HG02678 (cell line): ENCODE results near the gene CCDC178.
"Not testable (repeated sequence)": the region's sequence is repeated elsewhere in the genome, so short reads cannot be mapped to it uniquely, and the experiment has no call there.

ENCODE experiments used
- ATAC-seq: cut with Tn5 transposase; IDR thresholded peaks from one replicate; pipeline ENCODE4 v1.9.1; 2021; ENCODE audit warnings: mild to moderate bottlenecking, moderate library complexity; ENCODE audit not compliant: unreplicated experiment

CCDC178 gene

DNA sequence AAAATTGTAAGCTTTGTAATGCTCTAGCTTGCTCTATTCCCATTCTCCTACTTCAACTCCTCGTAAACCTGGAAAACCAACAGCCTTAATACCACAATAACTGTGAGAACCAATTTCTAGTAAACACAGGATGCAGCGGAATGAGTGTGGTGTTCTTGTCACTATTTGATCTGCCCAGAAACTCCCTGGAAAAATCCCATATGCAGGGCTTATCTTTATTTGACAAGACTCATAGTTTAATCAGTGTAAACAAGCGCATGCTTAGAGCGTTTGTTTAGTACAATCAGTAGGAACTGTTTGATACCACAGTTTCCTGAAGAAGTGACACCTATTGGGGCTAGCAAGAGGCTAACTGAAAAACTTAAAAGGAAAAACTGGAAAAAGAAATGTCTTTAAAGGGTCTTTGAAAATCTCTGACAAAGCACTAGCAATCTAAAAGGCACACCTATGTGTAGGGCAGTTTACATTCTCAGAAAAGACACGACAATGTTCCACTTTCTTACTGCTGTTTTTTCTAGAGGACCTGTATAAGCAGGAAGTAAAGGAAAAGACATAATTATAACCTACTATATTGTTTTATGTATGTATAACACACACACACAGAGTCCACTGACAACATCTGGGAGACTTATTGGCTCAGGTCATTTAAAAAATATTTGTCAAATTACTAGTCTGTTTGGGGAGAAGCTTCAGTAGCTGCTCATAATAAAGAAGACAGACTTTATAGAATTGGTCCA is 426.3 kb downstream of the CCDC178 start:
- ATAC-seq = no peak

GRCh38 chr18:33010149-33010548 is 430.4 kb downstream of the CCDC178 start:
- ATAC-seq = no peak

- ATAC-seq = no peak
These were observed 441.6 kb downstream of the CCDC178 start for GRCh38 chr18:32998921-32999320.

- no peak for ATAC-seq
These were observed 442.2 kb downstream of the CCDC178 start for GRCh38 chr18:32998285-32998684.

GRCh38 chr18:32983721-32984120 is 456.8 kb downstream of the CCDC178 start:
- ATAC-seq = no peak

GRCh38 chr18:32980896-32981295 is 459.6 kb downstream of the CCDC178 start:
- no peak for ATAC-seq

DNA sequence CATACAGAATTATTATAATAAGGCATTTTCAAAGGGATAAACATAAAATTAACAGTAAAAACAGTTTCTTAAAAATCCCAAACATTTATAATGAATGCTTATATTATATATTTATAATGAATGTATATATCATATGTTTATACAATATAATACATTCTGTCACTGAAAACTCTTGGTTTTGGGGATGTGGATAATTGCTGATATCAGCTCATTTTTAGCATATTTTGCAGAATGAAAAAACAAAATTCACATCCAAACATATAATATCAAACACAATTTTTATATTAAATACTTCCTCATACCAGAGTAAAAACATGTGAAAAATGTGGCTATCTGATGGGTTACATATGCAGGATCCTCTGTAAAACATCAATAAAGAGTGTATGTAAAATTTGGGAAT is 465.0 kb downstream of the CCDC178 start:
- ATAC-seq = no peak

- ATAC-seq = no peak
These were observed 465.4 kb downstream of the CCDC178 start for GRCh38 chr18:32975163-32975436.

DNA sequence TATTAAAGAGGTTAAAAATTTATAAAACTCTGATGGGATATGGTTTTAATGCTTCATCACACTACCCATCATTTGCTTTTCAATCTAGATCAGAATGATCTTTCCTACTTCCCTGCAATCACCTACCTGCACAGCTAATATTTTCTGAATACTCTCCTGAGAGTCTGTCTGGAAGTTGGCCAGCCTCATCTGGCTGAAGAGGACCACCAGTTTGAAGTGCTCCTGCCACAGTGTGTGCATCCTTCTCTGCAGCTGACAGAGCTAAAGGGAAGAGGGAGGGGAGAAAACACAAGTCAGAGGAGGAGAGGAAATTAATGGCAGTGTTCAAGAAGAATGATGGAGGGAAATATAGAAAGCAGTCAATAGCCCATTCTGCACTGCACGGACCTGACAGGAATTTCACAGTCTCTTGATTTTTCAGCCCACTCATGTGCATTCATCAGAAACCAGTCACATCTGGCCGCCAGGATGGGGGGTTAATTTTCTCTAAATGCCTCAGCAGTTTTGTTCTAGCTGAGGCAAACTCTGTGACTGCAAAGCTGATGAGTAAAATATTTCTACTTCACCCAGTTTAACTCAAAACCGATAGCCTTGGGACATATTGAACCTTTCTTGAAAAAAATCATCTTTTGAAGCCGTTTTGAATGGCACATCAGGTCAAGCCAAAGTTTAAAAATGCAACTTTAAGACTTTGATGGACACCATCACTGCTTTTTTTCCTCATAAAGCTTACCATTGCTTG is 465.9 kb downstream of the CCDC178 start:
- ATAC-seq = peak; percentile 91

GRCh38 chr18:32968248-32968647 is 472.3 kb downstream of the CCDC178 start:
- no peak for ATAC-seq

- ATAC-seq = no peak
These were observed 474.4 kb downstream of the CCDC178 start for GRCh38 chr18:32966141-32966540.

GRCh38 chr18:32961538-32961937 is 479.0 kb downstream of the CCDC178 start:
- no peak for ATAC-seq

DNA sequence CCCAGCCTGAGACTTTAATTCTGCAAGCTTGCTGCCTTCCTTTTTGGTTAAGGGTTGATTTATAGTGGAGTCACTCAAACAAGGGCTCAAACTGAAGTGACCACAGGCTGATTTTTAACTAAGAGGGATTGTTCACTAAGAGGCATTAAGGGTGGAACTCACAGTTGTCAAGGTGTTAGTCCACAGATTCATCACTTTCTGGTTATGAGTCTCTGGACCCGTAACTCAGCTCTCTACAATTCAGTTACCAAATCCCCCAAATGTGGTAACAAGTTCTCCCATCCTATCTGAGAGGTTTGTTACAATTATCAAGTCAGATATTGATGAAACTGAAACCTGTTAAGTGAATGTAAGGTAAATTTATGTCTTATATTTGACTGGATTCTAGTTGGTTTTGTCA is 481.8 kb downstream of the CCDC178 start:
- ATAC-seq = peak; percentile 80

- no peak for ATAC-seq
These were observed 483.8 kb downstream of the CCDC178 start for GRCh38 chr18:32956591-32957315.

GRCh38 chr18:32952318-32952717 is 488.2 kb downstream of the CCDC178 start:
- not testable (repeated sequence) for ATAC-seq

- no peak for ATAC-seq
These were observed 502.9 kb downstream of the CCDC178 start for GRCh38 chr18:32937597-32937996.

DNA sequence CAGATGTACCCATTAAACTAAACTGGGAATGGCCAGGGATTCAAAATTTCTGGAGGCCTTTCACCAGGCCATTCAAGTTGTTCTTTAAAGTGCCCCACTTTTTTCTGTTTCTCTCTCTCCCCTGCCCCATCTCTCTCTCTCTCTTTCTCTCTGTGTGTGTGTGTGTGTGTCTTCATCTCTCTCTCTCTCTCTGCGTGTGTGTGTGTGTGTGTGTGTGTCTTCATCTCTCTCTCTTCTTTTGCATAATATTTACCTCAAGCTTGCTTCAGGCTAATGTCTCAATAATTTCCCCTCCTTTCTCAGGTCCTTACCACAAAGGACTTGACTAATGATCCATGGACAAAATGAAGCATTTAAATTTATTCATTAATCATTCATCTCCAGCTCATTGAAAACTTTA is 503.5 kb downstream of the CCDC178 start:
- ATAC-seq = no peak

GRCh38 chr18:32934201-32934600 is 506.3 kb downstream of the CCDC178 start:
- no peak for ATAC-seq

GRCh38 chr18:32930695-32931301 is 509.7 kb downstream of the CCDC178 start:
- peak; percentile 99 for ATAC-seq

GRCh38 chr18:32929213-32929612 is 511.3 kb downstream of the CCDC178 start:
- no peak for ATAC-seq

GRCh38 chr18:32922951-32923430 is 517.5 kb downstream of the CCDC178 start:
- ATAC-seq = no peak
